Spleen (tissue), 11 donors: ENCODE results near the gene TMEM208. TPM values are rescaled to one million over a fixed set of nuclear protein-coding genes. Genes with fewer than 3 reads are reported as not detected.
A peak's percentile ranks its signal among the peaks of the same experiment; 100 is the strongest.

Experiments
- DNase-seq: peaks from one replicate; pipeline ENCODE4 v3.0.0-alpha.2; 2020
- H3K27ac ChIP-seq, 8 donors: fragments of 200-600 bp; sonication (generic) in 7 of 8; 1 replicate in 4 of 8; 2 replicates in 4 of 8; pipeline versions ENCODE4 v1.5.0 to v1.8.0; 2016 to 2021; ENCODE audit warnings: inconsistent platforms in 4 of 8, mild to moderate bottlenecking in 4 of 8, moderate library complexity in 1 of 8
- H3K27me3 ChIP-seq, 7 donors: fragments of 200-600 bp; sonication (generic) in 6 of 7; replicated peaks in 1 of 7; 1 replicate in 4 of 7; 2 replicates in 3 of 7; pipeline versions ENCODE4 v1.5.0 to v1.8.0; 2016 to 2021; ENCODE audit warnings: inconsistent platforms in 3 of 7, mild to moderate bottlenecking in 1 of 7
- H3K36me3 ChIP-seq, 6 donors: fragments of 200-600 bp; sonication (generic) in 5 of 6; 1 replicate in 4 of 6; 2 replicates in 2 of 6; pipeline versions ENCODE4 v1.5.0 to v1.8.0; 2016 to 2021; ENCODE audit warnings: inconsistent platforms in 2 of 6
- H3K4me1 ChIP-seq, 6 donors: fragments of 200-600 bp; sonication (generic) in 5 of 6; 1 replicate in 3 of 6; 2 replicates in 3 of 6; pipeline versions ENCODE4 v1.5.0 to v1.8.0; 2016 to 2021; ENCODE audit warnings: inconsistent platforms in 3 of 6
- H3K4me3 ChIP-seq, 8 donors: fragments of 200-600 bp; sonication (generic) in 7 of 8; 1 replicate in 4 of 8; 2 replicates in 4 of 8; pipeline versions ENCODE4 v1.5.0 to v1.8.0; 2016 to 2021; ENCODE audit warnings: inconsistent platforms in 4 of 8, mild to moderate bottlenecking in 4 of 8, moderate library complexity in 2 of 8
- H3K9me3 ChIP-seq, 8 donors: fragments of 200-600 bp; sonication (generic) in 7 of 8; 1 replicate in 4 of 8; 2 replicates in 4 of 8; pipeline versions ENCODE4 v1.5.0 to v1.8.0; 2016 to 2021; ENCODE audit warnings: inconsistent platforms in 4 of 8
- CTCF ChIP-seq, 11 experiments: fragments of 200-600 bp in 7 of 11; fragments of 450-650 bp in 4 of 11; sonication (generic) in 4 of 11; IDR thresholded peaks in 8 of 11; conservative IDR thresholded peaks in 3 of 11; 1 replicate in 7 of 11; 2 replicates in 4 of 11; pipeline versions ENCODE4 v1.4.0 to v1.8.0; 2016 to 2021; ENCODE audit warnings: antibody characterized with exemption in 11 of 11, inconsistent platforms in 4 of 11, mild to moderate bottlenecking in 1 of 11
- POLR2A ChIP-seq, 3 donors: fragments of 450-650 bp; IDR thresholded peaks; one replicate each; pipeline ENCODE4 v1.5.1; 2017; ENCODE audit warnings: antibody characterized with exemption in 3 of 3, mild to moderate bottlenecking in 1 of 3
- POLR2AphosphoS5 ChIP-seq, 3 donors: sonication (generic); formaldehyde crosslinking; IDR thresholded peaks; one replicate each; pipeline ENCODE4 v1.5.1; 2017; ENCODE audit warnings: antibody characterized with exemption in 3 of 3
- WGBS, 5 donors: extraction: QIAGEN DNeasy Blood & Tissue Kit in 3 of 5; methylation state at CpG; one replicate each; pipeline versions ENCODE4 v1.1.5 to v1.1.7; 2013 to 2018; 5-methylcytosine and 5-hydroxymethylcytosine counted together
- intact Hi-C: fragments of 100-400 bp; cut with DNase I; formaldehyde crosslinking; loops from one replicate; pipeline ENCODE4 v1.15.0; 2023; ENCODE audit warnings: low total_unique reads
- polyA plus RNA-seq, 3 donors: library from polyadenylated mRNA; stranded (reverse); fragments of 200-250 nt; gene quantifications; one replicate each; pipeline ENCODE4 v1.2.1, GENCODE V29; 2013
- total RNA-seq, 7 donors: library from RNA; depleted of rRNA in 3 of 7; stranded (reverse); fragments of >200 nt in 3 of 7; fragmentation: NEBNext Ultra II Directional in 4 of 7; extraction: Animal tissue kit (Norgen Biotek cat#: 25700) in 4 of 7; gene quantifications; one replicate each; pipeline versions ENCODE4 v1.1.0 to v1.2.1, GENCODE V29; 2016 to 2021
- donor health status: healthy with polysubstance abuse.
- donor health status: DM: no; HTN: no; CAD: no; lungs with moderate emphysema.
- donor health status: DM: no; HTN: no; CAD: no.
- donor health status: Bipolar disorder and iron deficiency.
- donor health status: healthy.
- donor health status: DM: no; HTN: no; CAD: no.
- donor health status: DM: yes; HTN: yes; CAD: no.

The TMEM208 gene
- total and polyA plus RNA-seq, 10 donors: 28.1 to 68.7 (median 35.8) TPM

- no peaks in the 10 kb centered on the region for H3K9me3 ChIP-seq
- H3K36me3 ChIP-seq: no peaks in the 10 kb centered on the region
- TF ChIP-seq POLR2AphosphoS5 (IDR thresholded peaks at IDR 0.05) (no peak), CTCF (IDR thresholded peaks at IDR 0.05 in 8 of 11, conservative IDR thresholded peaks at IDR 0.05 in 3 of 11) (no peak), POLR2A (IDR thresholded peaks at IDR 0.05) (no peak)
- intact Hi-C loops: no loop called here
- whole genome bisulfite sequencing, 5 donors: 84 to 96% (median 92%) methylated on average over 6 to 16 of the region's 16 CpGs
- no peak overlapping the region for H3K27ac ChIP-seq
- no peak for DNase-seq
- H3K4me1 ChIP-seq: peaks cover 16 to 47% (median 37%) of the 10 kb centered on the region in 6 donors
- H3K4me3 ChIP-seq: no peak overlapping the region
- H3K27me3 ChIP-seq: peaks cover 0 to 49% (median 6%) of the 10 kb centered on the region in 7 donors
These were observed 46.8 kb upstream of the TMEM208 start for GRCh38 chr16:67180166-67180565.

- TF ChIP-seq CTCF (IDR thresholded peaks at IDR 0.05 in 8 of 11, conservative IDR thresholded peaks at IDR 0.05 in 3 of 11) (no peak), POLR2A (IDR thresholded peaks at IDR 0.05) (no peak), POLR2AphosphoS5 (IDR thresholded peaks at IDR 0.05) (no peak)
- H3K9me3 ChIP-seq: no peaks in the 10 kb centered on the region
- peaks cover 0 to 50% (median 6%) of the 10 kb centered on the region in 7 donors for H3K27me3 ChIP-seq
- 84 to 95% (median 89%) methylated on average over 2 of the region's 2 CpGs for WGBS, 5 donors
- intact Hi-C loops: no loop called here
- H3K36me3 ChIP-seq: no peaks in the 10 kb centered on the region
- H3K27ac ChIP-seq: no peak overlapping the region
- DNase-seq: no peak
- H3K4me3 ChIP-seq: no peak overlapping the region
- peaks cover 17 to 56% (median 47%) of the 10 kb centered on the region in 6 donors for H3K4me1 ChIP-seq
These were observed 45.6 kb upstream of the TMEM208 start for GRCh38 chr16:67181346-67181745.

- DNase-seq: no peak
- 72 to 85% (median 80%) methylated on average over 2 of the region's 2 CpGs for WGBS, 5 donors
- intact Hi-C loops: no loop called here
- peaks cover 0 to 50% (median 6%) of the 10 kb centered on the region in 7 donors for H3K27me3 ChIP-seq
- H3K36me3 ChIP-seq: peaks cover 0 to 8% (median 0%) of the 10 kb centered on the region in 6 donors
- no peak for TF ChIP-seq POLR2AphosphoS5 (IDR thresholded peaks at IDR 0.05)
- no peak for TF ChIP-seq POLR2A (IDR thresholded peaks at IDR 0.05)
- no peak for TF ChIP-seq CTCF (IDR thresholded peaks at IDR 0.05 in 8 of 11, conservative IDR thresholded peaks at IDR 0.05 in 3 of 11)
- no peaks in the 10 kb centered on the region for H3K9me3 ChIP-seq
- no peak overlapping the region for H3K4me3 ChIP-seq
- H3K4me1 ChIP-seq: peaks cover 17 to 65% (median 52%) of the 10 kb centered on the region in 6 donors
- H3K27ac ChIP-seq: peak overlapping the region in 1 of 8 donors; percentile 95
These were observed 44.6 kb upstream of the TMEM208 start for GRCh38 chr16:67182288-67182687.

GRCh38 chr16:67183284-67183626 is 43.7 kb upstream of the TMEM208 start:
- peak overlapping the region; percentile 93 to 99 (median 95) for H3K27ac ChIP-seq
- H3K4me3 ChIP-seq: peak overlapping the region; percentile 60 to 86 (median 70)
- peaks cover 0 to 47% (median 0%) of the 10 kb centered on the region in 7 donors for H3K27me3 ChIP-seq
- TF ChIP-seq POLR2A (IDR thresholded peaks at IDR 0.05): no peak
- TF ChIP-seq POLR2AphosphoS5 (IDR thresholded peaks at IDR 0.05): no peak
- TF ChIP-seq CTCF (IDR thresholded peaks at IDR 0.05 in 8 of 11, conservative IDR thresholded peaks at IDR 0.05 in 3 of 11): no peak
- intact Hi-C loops: no loop called here
- WGBS, 5 donors: 4 to 6% (median 5%) methylated on average over 11 of the region's 11 CpGs
- peaks cover 13 to 63% (median 49%) of the 10 kb centered on the region in 6 donors for H3K4me1 ChIP-seq
- H3K36me3 ChIP-seq: peaks cover 0 to 12% (median 0%) of the 10 kb centered on the region in 6 donors
- no peaks in the 10 kb centered on the region for H3K9me3 ChIP-seq
- no peak for DNase-seq
